Gastrocnemius medialis (tissue), 4 donors: Measurements from ENCODE around the gene ST6GALNAC4. TPM values are rescaled to one million over a fixed set of nuclear protein-coding genes. Genes with fewer than 3 reads are reported as not detected.

ENCODE experiments used
- ATAC-seq, 2 donors: fragments of 150-250 bp; one replicate each; pipeline ENCODE4 v1.9.1; 2016
- DNase-seq, 2 donors: peaks; one replicate each; pipeline ENCODE4 v3.0.0-alpha.2; 2019
- H3K27ac ChIP-seq, 4 donors: fragments of 200-600 bp; sonication (generic); 1 replicate in 1 of 4; 2 replicates in 3 of 4; pipeline ENCODE4 v1.5.1; 2016 to 2018; ENCODE audit warnings: mild to moderate bottlenecking in 2 of 4, moderate library complexity in 1 of 4
- H3K27me3 ChIP-seq, 3 donors: fragments of 200-600 bp; sonication (generic) in 2 of 3; 1 replicate in 1 of 3; 2 replicates in 2 of 3; pipeline versions ENCODE4 v1.5.1 to v1.6.0; 2016 to 2019; ENCODE audit warnings: mild to moderate bottlenecking in 1 of 3, moderate library complexity in 1 of 3
- H3K36me3 ChIP-seq, 2 donors: fragments of 200-600 bp; sonication (generic) in 1 of 2; one replicate each; pipeline ENCODE4 v1.5.1; 2017 to 2018
- H3K4me1 ChIP-seq, 2 donors: fragments of 200-600 bp; sonication (generic) in 1 of 2; one replicate each; pipeline ENCODE4 v1.5.1; 2016 to 2017; ENCODE audit warnings: mild to moderate bottlenecking in 2 of 2
- H3K4me3 ChIP-seq, 4 donors: fragments of 200-600 bp; sonication (generic) in 3 of 4; 1 replicate in 1 of 4; 2 replicates in 3 of 4; pipeline ENCODE4 v1.5.1; 2016 to 2019; ENCODE audit warnings: mild to moderate bottlenecking in 2 of 4
- H3K9me3 ChIP-seq, 3 donors: fragments of 200-600 bp; sonication (generic) in 2 of 3; 1 replicate in 1 of 3; 2 replicates in 2 of 3; pipeline ENCODE4 v1.5.1; 2016 to 2019
- POLR2A ChIP-seq, 2 donors: fragments of 450-650 bp; IDR thresholded peaks; one replicate each; pipeline ENCODE4 v1.6.1; 2017; ENCODE audit warnings: antibody characterized with exemption in 2 of 2, mild to moderate bottlenecking in 2 of 2, moderate library complexity in 2 of 2
- in situ Hi-C, 4 donors: fragments of 200-750 bp; cut with MboI; loops; one replicate each; pipeline versions ENCODE4 v1.15.0 to v1.8.0; 2017; ENCODE audit warnings: low sequenced_read_pairs in 4 of 4
- intact Hi-C: fragments of 100-400 bp; cut with DNase I; formaldehyde crosslinking; loops from one replicate; pipeline ENCODE4 v1.15.1; 2023; ENCODE audit warnings: low total_unique reads
- total RNA-seq, 4 donors: library from RNA; depleted of rRNA; stranded (reverse); fragments of >200 nt; gene quantifications; one replicate each; pipeline versions ENCODE4 v1.1.0 to v1.2.3, GENCODE V29; 2016
- TF ChIP-seq, protein P1 (sequence below), 5 experiments: fragments of 450-650 bp in 3 of 5; fragments of 200-600 bp in 2 of 5; sonication (generic) in 2 of 5; IDR thresholded peaks in 4 of 5; conservative IDR thresholded peaks in 1 of 5; 1 replicate in 4 of 5; 2 replicates in 1 of 5; pipeline ENCODE4 v1.5.1; 2016 to 2019; ENCODE audit warnings: antibody characterized with exemption in 5 of 5, mild to moderate bottlenecking in 3 of 5, moderate library complexity in 3 of 5

Gene ST6GALNAC4
- total RNA-seq, 4 donors from 2014 or later = 11.2 to 48.4 (median 23.6) TPM

- TF ChIP-seq POLR2A (IDR thresholded peaks at IDR 0.05) = no peak
- TF ChIP-seq, protein P1, sequence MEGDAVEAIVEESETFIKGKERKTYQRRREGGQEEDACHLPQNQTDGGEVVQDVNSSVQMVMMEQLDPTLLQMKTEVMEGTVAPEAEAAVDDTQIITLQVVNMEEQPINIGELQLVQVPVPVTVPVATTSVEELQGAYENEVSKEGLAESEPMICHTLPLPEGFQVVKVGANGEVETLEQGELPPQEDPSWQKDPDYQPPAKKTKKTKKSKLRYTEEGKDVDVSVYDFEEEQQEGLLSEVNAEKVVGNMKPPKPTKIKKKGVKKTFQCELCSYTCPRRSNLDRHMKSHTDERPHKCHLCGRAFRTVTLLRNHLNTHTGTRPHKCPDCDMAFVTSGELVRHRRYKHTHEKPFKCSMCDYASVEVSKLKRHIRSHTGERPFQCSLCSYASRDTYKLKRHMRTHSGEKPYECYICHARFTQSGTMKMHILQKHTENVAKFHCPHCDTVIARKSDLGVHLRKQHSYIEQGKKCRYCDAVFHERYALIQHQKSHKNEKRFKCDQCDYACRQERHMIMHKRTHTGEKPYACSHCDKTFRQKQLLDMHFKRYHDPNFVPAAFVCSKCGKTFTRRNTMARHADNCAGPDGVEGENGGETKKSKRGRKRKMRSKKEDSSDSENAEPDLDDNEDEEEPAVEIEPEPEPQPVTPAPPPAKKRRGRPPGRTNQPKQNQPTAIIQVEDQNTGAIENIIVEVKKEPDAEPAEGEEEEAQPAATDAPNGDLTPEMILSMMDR (IDR thresholded peaks at IDR 0.05 in 4 of 5, conservative IDR thresholded peaks at IDR 0.05 in 1 of 5) = no peak
- Histone ChIP-seq H3K4me1 (peaks cover 30 to 32% of the 10 kb centered on the region in 2 donors), H3K4me3 (no peak overlapping the region), H3K9me3 (no peaks in the 10 kb centered on the region), H3K36me3 (no peaks in the 10 kb centered on the region), H3K27ac (no peak overlapping the region), H3K27me3 (no peaks in the 10 kb centered on the region)
- intact Hi-C loops = no loop called here
- DNase-seq (no peak), ATAC-seq (no peak)
- in situ Hi-C loops = loop anchor here in 2 of 4 donors (25.0 kb wide), 1 partner anchor 150 kb away; no protein-coding TSS in a partner anchor
Measured at GRCh38 chr9:127962278-127962677, 45.4 kb upstream of the ST6GALNAC4 start.

DNA sequence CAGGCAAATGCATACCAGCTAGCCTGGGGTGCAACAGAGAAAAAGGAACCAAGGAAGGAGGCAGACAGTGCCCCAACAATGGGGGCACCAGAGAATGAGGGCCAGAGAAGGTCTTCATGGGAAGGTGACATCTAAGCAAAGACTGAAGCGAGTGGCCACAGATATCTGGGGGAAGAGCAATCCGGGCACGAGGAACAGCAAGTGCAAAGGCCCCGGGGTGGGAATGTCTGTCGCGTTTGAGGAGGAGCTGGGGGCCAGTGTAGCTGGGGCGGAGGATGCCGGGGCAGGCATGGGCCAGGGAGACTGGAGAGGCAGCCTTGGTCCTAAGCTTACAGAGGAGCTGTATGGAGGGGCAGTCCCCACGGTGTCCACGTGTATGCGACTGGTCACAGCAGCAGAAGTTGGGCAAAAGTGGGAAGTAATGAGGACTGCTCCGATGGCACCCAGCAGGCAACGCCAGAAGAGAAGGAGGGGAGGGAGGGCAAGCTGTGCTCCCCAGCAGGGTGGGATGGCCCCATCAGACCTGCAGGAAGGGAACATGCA, 44.8 kb upstream of the ST6GALNAC4 start:
- Histone ChIP-seq H3K4me3 (no peak overlapping the region), H3K36me3 (no peaks in the 10 kb centered on the region), H3K9me3 (no peaks in the 10 kb centered on the region), H3K27me3 (no peaks in the 10 kb centered on the region), H3K27ac (no peak overlapping the region), H3K4me1 (peaks cover 25 to 30% of the 10 kb centered on the region in 2 donors)
- TF ChIP-seq, protein P1 (IDR thresholded peaks at IDR 0.05 in 4 of 5, conservative IDR thresholded peaks at IDR 0.05 in 1 of 5) = no peak
- TF ChIP-seq POLR2A (IDR thresholded peaks at IDR 0.05) = no peak
- no peak for DNase-seq
- in situ Hi-C loops (loop anchor here in 2 of 4 donors (25.0 kb wide), 1 partner anchor 151 kb away; no protein-coding TSS in a partner anchor), intact Hi-C loops (no loop called here)
- no peak for ATAC-seq

DNA sequence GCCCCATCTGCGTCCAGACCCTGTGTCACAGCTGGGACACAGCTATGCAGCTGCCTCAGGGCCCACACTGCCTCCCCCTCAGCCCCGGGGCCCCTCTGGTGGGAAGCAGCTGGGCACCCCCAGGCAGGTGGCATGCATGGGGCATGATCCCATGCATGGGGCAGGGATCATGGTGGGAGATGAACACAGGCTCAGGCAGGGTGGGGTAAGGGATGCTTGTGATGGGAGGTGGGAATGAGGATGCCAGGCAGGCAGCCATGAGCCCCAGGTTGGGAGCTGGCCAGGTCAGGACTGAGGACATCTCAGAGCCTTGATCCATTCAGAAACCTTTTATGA, 44.3 kb upstream of the ST6GALNAC4 start:
- in situ Hi-C loops = loop anchor here in 2 of 4 donors (25.0 kb wide), 1 partner anchor 151 kb away; no protein-coding TSS in a partner anchor
- Histone ChIP-seq H3K27ac (no peak overlapping the region), H3K4me1 (peaks cover 19 to 28% of the 10 kb centered on the region in 2 donors), H3K36me3 (no peaks in the 10 kb centered on the region), H3K27me3 (no peaks in the 10 kb centered on the region), H3K4me3 (no peak overlapping the region), H3K9me3 (no peaks in the 10 kb centered on the region)
- intact Hi-C loops = no loop called here
- no peak for ATAC-seq
- DNase-seq = no peak
- no peak for TF ChIP-seq POLR2A (IDR thresholded peaks at IDR 0.05)
- TF ChIP-seq, protein P1 (IDR thresholded peaks at IDR 0.05 in 4 of 5, conservative IDR thresholded peaks at IDR 0.05 in 1 of 5) = no peak

GRCh38 chr9:127960410-127961154, 43.7 kb upstream of the ST6GALNAC4 start:
- H3K27me3 ChIP-seq = no peaks in the 10 kb centered on the region
- in situ Hi-C loops (loop anchor here in 2 of 4 donors (25.0 kb wide), 1 partner anchor 152 kb away; no protein-coding TSS in a partner anchor), intact Hi-C loops (no loop called here)
- H3K4me3 ChIP-seq = no peak overlapping the region
- no peak for ATAC-seq
- TF ChIP-seq, protein P1 (IDR thresholded peaks at IDR 0.05 in 4 of 5, conservative IDR thresholded peaks at IDR 0.05 in 1 of 5) = no peak
- TF ChIP-seq POLR2A (IDR thresholded peaks at IDR 0.05) = no peak
- no peaks in the 10 kb centered on the region for H3K9me3 ChIP-seq
- DNase-seq = no peak
- peak overlapping the region; percentile 3 to 32 (median 18) for H3K27ac ChIP-seq
- H3K4me1 ChIP-seq = peaks cover 18 to 28% of the 10 kb centered on the region in 2 donors
- H3K36me3 ChIP-seq = no peaks in the 10 kb centered on the region
